Measurements from ENCODE around the gene LAG3.

The LAG3 gene

GRCh38 chr12:6790496-6791150, 18.3 kb downstream of the LAG3 start:
- DNase-seq, result no peak

GRCh38 chr12:6791931-6792520, 19.7 kb downstream of the LAG3 start:
- no peak for DNase-seq

DNA sequence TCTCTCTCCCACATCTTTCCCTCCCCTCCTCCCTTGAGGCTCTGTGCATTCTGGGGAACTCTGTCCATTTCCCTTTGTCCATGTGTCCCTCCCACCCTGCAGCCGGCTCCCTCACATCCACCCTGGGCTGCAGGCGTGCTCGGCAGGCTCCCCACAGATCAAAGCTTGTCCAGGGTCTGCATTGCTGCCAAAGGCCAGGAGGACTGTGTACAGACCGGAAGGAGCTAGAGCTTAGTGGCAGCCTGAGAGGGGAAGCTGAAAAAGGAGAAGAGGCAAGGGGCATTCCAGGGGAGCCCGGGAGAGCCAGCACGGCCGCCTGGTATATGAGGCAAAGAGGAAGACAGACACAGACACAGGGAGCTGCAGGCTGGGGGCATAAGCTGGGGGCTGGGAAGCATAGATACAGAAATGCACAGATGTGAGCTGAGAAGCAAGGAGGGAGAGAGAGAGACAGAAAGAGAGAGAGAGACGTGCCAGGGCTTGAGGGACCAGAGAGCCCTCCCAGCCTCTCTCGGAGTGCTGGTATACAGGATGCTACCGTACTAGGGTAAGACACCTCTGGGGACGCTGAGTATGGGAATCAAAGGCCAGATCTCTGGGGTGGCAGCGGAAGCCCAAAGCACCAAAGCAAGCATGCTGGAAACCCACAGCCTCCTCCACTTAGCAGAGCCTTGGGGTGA, 20.3 kb downstream of the LAG3 start:
- DNase-seq, result no peak

DNA sequence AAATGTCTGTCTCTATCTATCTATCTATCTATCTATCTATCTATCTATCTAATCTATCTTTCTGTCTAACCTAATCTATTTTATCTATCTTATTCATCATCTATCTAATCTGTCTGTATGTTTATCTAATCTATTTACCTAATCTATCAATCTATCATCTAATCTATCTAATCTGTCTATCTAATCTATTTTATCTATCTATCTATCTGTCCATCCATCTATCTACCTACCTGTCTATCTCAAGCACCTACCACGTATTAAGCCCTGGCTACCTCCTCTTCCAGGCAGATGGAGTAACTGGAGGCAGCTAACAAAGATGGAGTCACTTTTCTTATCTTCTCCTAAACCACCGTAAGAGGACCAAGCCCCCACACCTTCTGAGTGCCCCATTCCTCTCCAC, 22.8 kb downstream of the LAG3 start:
- no peak for DNase-seq

- DNase-seq, result no peak
Observed at GRCh38 chr12:6796576-6796975, 24.3 kb downstream of the LAG3 start.

GRCh38 chr12:6799147-6799546, 26.8 kb downstream of the LAG3 start:
- DNase-seq, result no peak

GRCh38 chr12:6807170-6807569, 34.9 kb downstream of the LAG3 start:
- DNase-seq, result no peak

DNA sequence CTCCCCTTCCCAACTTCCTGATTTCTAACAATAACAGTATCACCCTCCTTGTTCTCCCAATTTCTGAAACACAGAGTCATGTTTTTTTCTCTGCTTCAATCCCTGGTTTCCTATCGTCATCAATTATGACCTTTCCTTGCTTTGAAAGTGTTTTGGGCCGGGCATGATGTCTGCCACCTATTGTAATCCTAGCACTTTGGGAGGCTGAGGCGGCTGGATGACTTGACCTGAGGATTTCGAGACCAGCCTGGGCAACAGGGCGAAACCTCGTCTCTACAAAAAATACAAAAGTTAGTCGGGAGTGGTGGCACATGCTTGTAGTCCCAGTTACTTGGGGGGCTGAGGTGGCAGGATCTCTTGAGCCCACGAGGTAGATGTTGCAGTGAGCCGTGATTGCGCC, 36.7 kb downstream of the LAG3 start:
- no peak for DNase-seq

DNA sequence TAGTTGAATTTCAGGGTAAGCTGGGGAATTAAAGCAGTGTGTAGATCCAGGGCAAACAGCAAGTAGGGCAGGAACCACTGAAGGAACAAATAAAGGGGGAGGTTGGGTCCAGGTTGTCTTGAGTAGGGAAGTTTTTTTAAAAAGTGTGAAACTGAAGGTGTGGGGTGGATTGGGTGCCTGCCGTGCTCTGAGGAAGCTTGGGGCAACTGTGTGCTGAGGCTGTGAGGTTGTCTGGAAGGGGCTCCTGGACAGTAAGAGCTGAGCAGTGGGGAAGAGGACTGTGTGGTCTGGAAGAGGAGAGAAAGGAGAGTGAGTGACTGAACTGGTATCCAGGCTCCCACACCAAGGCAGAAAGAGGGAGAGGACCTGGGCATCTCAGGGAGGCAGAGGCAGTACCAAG, 38.4 kb downstream of the LAG3 start:
- DNase-seq, result no peak

DNA sequence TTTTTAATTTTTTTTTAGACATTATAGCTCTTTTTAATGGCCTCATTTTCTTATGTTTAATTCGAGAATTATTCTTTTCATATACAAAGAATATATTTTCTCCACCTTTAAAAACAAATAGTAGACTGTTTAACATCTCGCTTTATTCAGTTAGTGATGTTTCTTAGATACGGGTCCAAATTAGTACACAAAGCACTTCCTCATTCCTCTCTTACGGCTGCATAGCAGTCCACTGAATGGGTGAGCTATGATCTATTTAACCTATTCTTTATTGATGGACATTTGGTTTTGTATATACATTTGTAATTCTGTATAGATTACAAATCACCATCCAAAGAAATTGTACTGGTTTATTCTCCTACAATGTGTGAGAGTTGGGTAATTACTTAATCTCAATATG, 41.0 kb downstream of the LAG3 start:
- no peak for DNase-seq

DNA sequence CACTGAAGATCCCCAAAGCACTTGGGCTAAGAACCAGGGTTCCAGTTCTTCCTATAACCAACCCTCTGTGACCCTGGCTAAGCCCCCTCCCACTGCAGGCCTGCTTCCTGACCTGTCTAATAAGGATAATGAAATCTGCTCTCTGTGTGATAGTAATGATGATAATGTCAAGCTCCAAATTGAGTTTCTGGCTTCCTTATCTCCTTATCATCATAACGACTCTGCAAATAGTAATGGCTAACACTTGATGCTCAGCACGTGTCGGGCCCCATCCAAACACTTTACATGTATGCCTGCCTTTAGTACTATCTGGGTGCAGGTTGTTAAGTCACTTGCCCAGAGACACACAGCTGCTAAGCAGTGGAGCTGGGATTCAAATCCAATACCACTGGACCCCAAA, 44.3 kb downstream of the LAG3 start:
- DNase-seq, result no peak

DNA sequence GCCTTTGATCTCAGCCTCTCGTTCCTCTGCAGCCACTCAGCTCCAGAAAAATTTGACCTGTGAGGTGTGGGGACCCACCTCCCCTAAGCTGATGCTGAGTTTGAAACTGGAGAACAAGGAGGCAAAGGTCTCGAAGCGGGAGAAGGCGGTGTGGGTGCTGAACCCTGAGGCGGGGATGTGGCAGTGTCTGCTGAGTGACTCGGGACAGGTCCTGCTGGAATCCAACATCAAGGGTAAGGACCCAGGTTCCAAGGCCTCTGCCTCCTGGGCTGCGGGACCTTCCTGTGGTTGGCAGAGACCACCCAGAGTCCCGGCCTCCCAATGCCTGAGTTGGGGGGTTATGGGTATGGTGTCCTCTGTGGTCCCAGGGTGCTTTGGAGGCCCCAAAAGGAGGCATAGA, 44.8 kb downstream of the LAG3 start:
- no peak for DNase-seq

- no peak for DNase-seq
Observed at GRCh38 chr12:6817662-6818157, 45.4 kb downstream of the LAG3 start.

DNA sequence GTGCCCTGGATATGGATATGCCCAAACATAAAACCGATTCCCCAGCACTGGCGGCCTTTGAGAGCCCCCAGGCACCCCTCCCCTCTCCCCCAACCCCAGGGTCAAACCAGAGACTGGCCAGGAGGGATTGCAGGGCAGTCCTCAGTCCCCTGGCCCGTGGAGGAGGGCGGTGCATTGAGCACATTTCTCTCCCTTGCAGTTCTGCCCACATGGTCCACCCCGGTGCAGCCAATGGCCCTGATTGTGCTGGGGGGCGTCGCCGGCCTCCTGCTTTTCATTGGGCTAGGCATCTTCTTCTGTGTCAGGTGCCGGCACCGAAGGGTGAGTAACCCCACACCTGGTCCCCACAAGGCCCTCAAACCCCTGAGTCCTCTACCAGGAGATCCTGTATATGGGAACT, 45.9 kb downstream of the LAG3 start:
- DNase-seq, result no peak

GRCh38 chr12:6818645-6819044, 46.3 kb downstream of the LAG3 start:
- DNase-seq, result no peak

DNA sequence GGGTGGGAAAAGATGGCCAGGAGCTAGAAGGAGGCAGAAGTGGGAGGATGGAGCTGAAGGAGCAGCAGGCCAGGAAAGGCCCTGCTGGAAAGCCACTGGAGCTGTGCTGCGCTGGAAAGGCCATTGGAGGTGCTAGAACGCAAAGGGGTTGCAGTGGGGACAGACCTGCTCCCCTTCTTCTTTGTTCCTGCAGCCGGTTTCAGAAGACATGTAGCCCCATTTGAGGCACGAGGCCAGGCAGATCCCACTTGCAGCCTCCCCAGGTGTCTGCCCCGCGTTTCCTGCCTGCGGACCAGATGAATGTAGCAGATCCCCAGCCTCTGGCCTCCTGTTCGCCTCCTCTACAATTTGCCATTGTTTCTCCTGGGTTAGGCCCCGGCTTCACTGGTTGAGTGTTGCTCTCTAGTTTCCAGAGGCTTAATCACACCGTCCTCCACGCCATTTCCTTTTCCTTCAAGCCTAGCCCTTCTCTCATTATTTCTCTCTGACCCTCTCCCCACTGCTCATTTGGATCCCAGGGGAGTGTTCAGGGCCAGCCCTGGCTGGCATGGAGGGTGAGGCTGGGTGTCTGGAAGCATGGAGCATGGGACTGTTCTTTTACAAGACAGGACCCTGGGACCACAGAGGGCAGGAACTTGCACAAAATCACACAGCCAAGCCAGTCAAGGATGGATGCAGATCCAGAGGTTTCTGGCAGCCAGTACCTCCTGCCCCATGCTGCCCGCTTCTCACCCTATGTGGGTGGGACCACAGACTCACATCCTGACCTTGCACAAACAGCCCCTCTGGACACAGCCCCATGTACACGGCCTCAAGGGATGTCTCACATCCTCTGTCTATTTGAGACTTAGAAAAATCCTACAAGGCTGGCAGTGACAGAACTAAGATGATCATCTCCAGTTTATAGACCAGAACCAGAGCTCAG, 47.0 kb downstream of the LAG3 start:
- no peak for DNase-seq

DNA sequence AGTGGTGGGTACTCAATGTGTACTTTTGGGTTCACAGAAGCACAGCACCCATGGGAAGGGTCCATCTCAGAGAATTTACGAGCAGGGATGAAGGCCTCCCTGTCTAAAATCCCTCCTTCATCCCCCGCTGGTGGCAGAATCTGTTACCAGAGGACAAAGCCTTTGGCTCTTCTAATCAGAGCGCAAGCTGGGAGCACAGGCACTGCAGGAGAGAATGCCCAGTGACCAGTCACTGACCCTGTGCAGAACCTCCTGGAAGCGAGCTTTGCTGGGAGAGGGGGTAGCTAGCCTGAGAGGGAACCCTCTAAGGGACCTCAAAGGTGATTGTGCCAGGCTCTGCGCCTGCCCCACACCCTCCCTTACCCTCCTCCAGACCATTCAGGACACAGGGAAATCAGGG, 47.8 kb downstream of the LAG3 start:
- no peak for DNase-seq

DNA sequence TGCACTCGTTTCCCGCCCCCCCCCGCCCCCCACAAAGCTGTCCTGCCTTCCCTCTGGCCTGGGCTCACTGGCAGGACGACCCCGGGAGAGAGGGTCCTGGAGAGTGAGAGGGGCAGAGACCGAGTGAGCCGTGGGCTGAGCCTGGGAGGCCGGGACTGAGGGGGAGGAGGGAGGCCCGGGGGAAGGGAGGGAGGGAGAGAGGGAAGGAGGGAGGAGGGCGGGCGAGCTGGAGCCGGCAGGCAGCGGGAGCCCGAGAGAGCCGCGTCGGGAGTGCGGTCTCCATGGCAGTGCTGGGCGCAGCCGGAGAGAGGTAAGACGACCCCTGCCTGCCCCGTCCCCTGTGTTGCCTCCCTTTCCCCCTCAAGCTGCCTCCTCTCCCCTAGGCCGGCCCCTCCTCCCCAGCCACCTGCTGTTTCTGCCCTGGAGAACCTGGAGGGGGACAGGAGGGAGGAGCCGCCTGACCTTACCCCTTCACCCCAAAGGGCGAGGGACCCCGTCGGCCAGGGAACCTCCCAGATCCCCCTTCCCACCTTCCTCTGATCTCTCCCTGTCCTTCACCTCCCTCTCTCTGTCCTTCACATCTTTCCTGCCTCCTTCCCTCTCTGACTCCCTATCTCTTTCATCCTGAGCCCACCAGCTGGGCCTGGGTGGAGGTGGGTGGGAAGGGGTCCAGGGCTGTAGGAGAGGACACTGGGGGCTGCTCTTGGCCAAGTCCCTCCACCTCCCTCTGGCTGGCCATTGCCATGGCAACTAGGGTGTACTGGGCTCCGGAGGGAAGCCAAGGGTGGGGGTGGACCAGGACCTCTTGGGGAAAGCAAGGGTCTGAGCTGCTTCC, 49.5 kb downstream of the LAG3 start, which contains the start of gene GPR162:
GPR162 (plus strand) TSS at position 231 of the 835 bp plus-strand sequence. CDS start 2,078 bp downstream, outside the sequence.
- DNase-seq, result no peak

DNA sequence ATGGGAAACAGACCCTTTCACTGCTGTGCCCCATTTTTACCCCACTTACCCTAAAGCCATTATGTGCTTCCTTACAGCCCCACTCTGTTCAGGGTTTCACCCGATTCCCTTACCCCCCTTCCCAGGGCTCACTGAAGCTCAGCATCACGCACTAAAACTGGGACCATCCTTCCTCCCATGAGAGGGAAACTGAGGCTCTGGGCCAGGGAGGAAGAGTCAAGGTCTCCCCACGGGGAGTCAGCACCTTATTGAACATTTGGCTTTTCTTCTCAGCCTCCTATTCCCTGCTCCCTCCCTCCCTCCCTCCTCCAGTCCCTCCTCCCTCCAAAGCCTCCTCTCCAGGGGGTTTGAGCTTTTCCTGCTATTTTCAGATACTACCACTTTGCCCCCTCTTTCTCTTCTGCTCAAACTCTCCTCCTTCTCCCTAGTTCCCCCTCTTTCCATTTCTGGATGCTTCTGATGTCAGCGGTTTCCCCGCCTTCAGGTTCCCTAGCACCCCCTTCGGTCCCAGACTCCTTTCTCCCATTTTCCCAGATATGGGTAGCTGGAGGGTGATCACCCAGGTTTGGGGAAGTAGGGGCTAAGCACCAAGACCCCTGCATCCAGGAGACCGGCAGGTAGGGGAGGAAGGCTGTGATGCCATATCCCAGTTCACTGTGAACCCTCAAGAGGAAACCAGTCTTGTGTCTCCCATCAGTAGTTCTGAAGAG, 50.3 kb downstream of the LAG3 start:
- no peak for DNase-seq

DNA sequence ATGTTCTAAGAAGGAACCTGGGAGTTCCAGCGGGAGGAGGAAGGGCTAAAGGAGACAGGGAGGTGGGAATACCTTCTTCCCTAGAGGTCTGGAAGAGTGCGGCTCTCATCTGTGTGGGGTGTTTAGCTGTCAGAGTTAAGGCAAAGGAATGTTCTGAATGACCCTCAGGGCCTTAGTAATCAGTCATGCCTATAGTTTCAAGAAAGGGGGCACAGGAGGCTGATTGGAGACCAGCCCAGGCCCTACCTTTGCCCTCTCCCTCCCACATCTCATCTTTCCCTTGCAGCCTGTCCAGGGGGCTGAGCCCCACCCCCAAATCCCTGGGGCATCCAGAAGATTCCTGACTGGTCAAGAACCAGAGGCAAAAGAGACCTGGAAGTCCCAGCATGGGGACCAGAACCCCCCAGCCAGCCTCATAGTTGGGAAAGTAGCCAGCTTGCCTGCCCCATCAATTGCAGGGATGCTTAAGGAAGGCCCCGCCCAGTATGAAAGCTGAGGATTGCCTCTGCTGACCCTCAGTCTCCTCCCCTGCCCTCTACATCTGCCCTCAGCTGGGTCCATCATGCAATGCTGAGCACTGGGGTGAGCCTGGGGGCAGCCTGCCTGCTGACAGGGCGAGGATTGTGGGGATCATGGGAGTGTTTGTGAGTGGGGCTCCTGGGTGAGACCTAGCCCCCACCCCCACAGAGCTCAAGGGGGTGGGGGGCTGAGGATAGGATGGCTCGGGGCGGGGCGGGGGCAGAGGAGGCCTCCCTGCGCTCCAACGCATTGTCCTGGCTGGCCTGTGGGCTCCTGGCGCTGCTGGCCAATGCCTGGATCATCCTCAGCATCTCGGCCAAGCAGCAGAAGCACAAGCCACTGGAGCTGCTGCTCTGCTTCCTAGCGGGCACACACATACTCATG, 51.1 kb downstream of the LAG3 start:
- no peak for DNase-seq

Data from activated CD8-positive, alpha-beta memory T cell treated with anti-CD3 and anti-CD28 coated beads, Interleukin-2, amount 50 U/mL, for 48 hours (primary cell).